CD14-positive monocyte (primary cell): ENCODE results near the gene PSRC1. TPM values are rescaled to one million over a fixed set of nuclear protein-coding genes. Genes with fewer than 3 reads are reported as not detected.

Source experiments
- DNase-seq, 3 donors: peaks; one replicate each; pipeline ENCODE4 v3.0.0-alpha.2; 2011 to 2022
- H2AFZ ChIP-seq: 2 replicates; pipeline ENCODE4 v1.6.0; 2012; ENCODE audit warnings: mild to moderate bottlenecking, low read depth, low read length, inconsistent platforms; ENCODE audit not compliant: insufficient read depth, poor library complexity, severe bottlenecking
- H3K27ac ChIP-seq, 2 donors: 1 replicate in 1 of 2; 2 replicates in 1 of 2; pipeline ENCODE4 v1.5.1; 2012 to 2013; ENCODE audit warnings: low read length in 2 of 2, control low read depth in 1 of 2, inconsistent platforms in 1 of 2, low read depth in 1 of 2, mild to moderate bottlenecking in 1 of 2
- H3K27me3 ChIP-seq, 2 donors: one replicate each; pipeline versions ENCODE4 v1.6.0 to v1.6.1; 2011 to 2013; ENCODE audit warnings: low read length in 2 of 2; ENCODE audit not compliant: control insufficient read depth in 2 of 2, insufficient read depth in 2 of 2
- H3K36me3 ChIP-seq, 2 donors: replicated peaks in 1 of 2; 1 replicate in 1 of 2; 2 replicates in 1 of 2; pipeline versions ENCODE4 v1.5.1 to v1.6.1; 2012 to 2013; ENCODE audit warnings: low read length in 2 of 2, control low read depth in 1 of 2, inconsistent platforms in 1 of 2, mild to moderate bottlenecking in 1 of 2; ENCODE audit not compliant: insufficient read depth in 2 of 2, control insufficient read depth in 1 of 2
- H3K4me1 ChIP-seq, 2 donors: 1 replicate in 1 of 2; 2 replicates in 1 of 2; pipeline versions ENCODE4 v1.5.1 to v1.6.1; 2012 to 2013; ENCODE audit warnings: low read length in 2 of 2, control low read depth in 1 of 2, inconsistent platforms in 1 of 2, mild to moderate bottlenecking in 1 of 2, moderate library complexity in 1 of 2; ENCODE audit not compliant: insufficient read depth in 2 of 2, control insufficient read depth in 1 of 2
- H3K4me2 ChIP-seq: replicated peaks from 2 replicates; pipeline ENCODE3; 2012; ENCODE audit warnings: low read length, moderate library complexity, mild to moderate bottlenecking; ENCODE audit not compliant: poor library complexity, severe bottlenecking; ENCODE audit errors: extremely low read depth
- H3K4me3 ChIP-seq, 3 experiments: fragments of 200-600 bp in 1 of 3; sonication (generic) in 1 of 3; replicated peaks in 1 of 3; 1 replicate in 2 of 3; 2 replicates in 1 of 3; pipeline ENCODE4 v1.5.1; 2011 to 2013; ENCODE audit warnings: low read length in 3 of 3, mild to moderate bottlenecking in 3 of 3, control low read depth in 2 of 3, low read depth in 2 of 3, inconsistent platforms in 1 of 3, moderate library complexity in 1 of 3
- H3K79me2 ChIP-seq: 2 replicates; pipeline ENCODE4 v1.6.0; 2012; ENCODE audit warnings: mild to moderate bottlenecking, control low read depth, inconsistent platforms, low read length, moderate library complexity; ENCODE audit not compliant: insufficient read depth
- H3K9ac ChIP-seq: 2 replicates; pipeline ENCODE4 v1.6.0; 2017; ENCODE audit warnings: low read length, mild to moderate bottlenecking; ENCODE audit not compliant: insufficient read depth, poor library complexity, severe bottlenecking
- H3K9me3 ChIP-seq, 2 donors: replicated peaks in 1 of 2; 1 replicate in 1 of 2; 2 replicates in 1 of 2; pipeline versions ENCODE4 v1.5.1 to v1.6.1; 2012 to 2013; ENCODE audit warnings: low read length in 2 of 2, control low read depth in 1 of 2; ENCODE audit not compliant: control insufficient read depth in 1 of 2, insufficient read depth in 1 of 2
- H4K20me1 ChIP-seq: 2 replicates; pipeline ENCODE4 v1.6.0; 2012; ENCODE audit warnings: mild to moderate bottlenecking, low read length, control low read depth, moderate library complexity; ENCODE audit not compliant: insufficient read depth
- H3K27ac Mint-ChIP-seq, 7 donors: one replicate each; pipeline ENCODE4 v1.8.0; 2020; ENCODE audit warnings: mild to moderate bottlenecking in 7 of 7, mixed read lengths in 7 of 7, moderate library complexity in 6 of 7, inconsistent platforms in 2 of 7
- H3K27me3 Mint-ChIP-seq, 3 donors: one replicate each; pipeline ENCODE4 v1.8.0; 2021 to 2022; ENCODE audit warnings: low read depth in 3 of 3, mild to moderate bottlenecking in 3 of 3, mixed read lengths in 3 of 3, moderate library complexity in 3 of 3, inconsistent platforms in 1 of 3
- H3K36me3 Mint-ChIP-seq, 2 donors: one replicate each; pipeline ENCODE4 v1.8.0; 2020; ENCODE audit warnings: mixed read lengths in 2 of 2, inconsistent platforms in 1 of 2, mild to moderate bottlenecking in 1 of 2
- H3K4me1 Mint-ChIP-seq: one replicate; pipeline ENCODE4 v1.8.0; 2020; ENCODE audit warnings: mild to moderate bottlenecking, mixed read lengths
- H3K4me3 Mint-ChIP-seq, 2 donors: one replicate each; pipeline ENCODE4 v1.8.0; 2020; ENCODE audit warnings: mild to moderate bottlenecking in 2 of 2, mixed read lengths in 2 of 2, moderate library complexity in 1 of 2
- H3K9me3 Mint-ChIP-seq, 7 donors: one replicate each; pipeline ENCODE4 v1.8.0; 2020 to 2022; ENCODE audit warnings: mixed read lengths in 7 of 7, mild to moderate bottlenecking in 6 of 7, moderate library complexity in 6 of 7, inconsistent platforms in 2 of 7
- CTCF ChIP-seq: fragments of 200-600 bp; IDR thresholded peaks from one replicate; pipeline ENCODE4 v1.8.0; 2022; ENCODE audit warnings: antibody characterized with exemption, mild to moderate bottlenecking
- WGBS: methylation state at CpG from one replicate; pipeline ENCODE4 v1.1.5; 2013; ENCODE audit warnings: missing lambda C conversion rate; ENCODE audit not compliant: insufficient coverage; 5-methylcytosine and 5-hydroxymethylcytosine counted together
- intact Hi-C, 2 donors: fragments of 100-400 bp; cut with micrococcal nuclease; formaldehyde crosslinking; loops; one replicate each; pipeline versions ENCODE4 v1.15.0 to v1.15.1; 2023
- polyA minus RNA-seq: library from RNA; depleted of rRNA, polyadenylated mRNA; stranded (reverse); fragments of >200 nt; gene quantifications from 2 replicates; pipeline ENCODE4 v1.2.3, GENCODE V29; 2012
- polyA plus RNA-seq, 3 donors: library from polyadenylated mRNA; depleted of rRNA in 1 of 3; unstranded in 2 of 3; stranded (reverse) in 1 of 3; fragments of 300-500 nt in 2 of 3; fragments of >200 nt in 1 of 3; fragmentation: Illumina TruSeq in 2 of 3; gene quantifications; 1 replicate in 2 of 3; 2 replicates in 1 of 3; pipeline ENCODE4 v1.2.3, GENCODE V29; 2012 to 2021
- total RNA-seq, 12 experiments: library from RNA in 1 of 12; stranded (reverse) in 1 of 12; fragments of 120-200 nt in 1 of 12; gene quantifications; one replicate each; pipeline ENCODE4 v1.2.4 and lab custom pipeline; 2013 to 2026; ENCODE audit warnings: mixed read lengths in 6 of 12, inconsistent platforms in 1 of 12

Gene PSRC1
- 17.2 TPM for total RNA-seq (2013)
- polyA plus RNA-seq: 10 to 100 TPM in 1 of 3 donors, 1 to 10 TPM in 2; 5.8 to 25.5 (median 7.1) TPM
- polyA minus RNA-seq: 6.0 and 13.5 TPM in 2 replicates
- 1.1 to 6.2 (median 4.0) reads per million in 11 experiments for total RNA-seq (lab: John Stamatoyannopoulos, UW)

GRCh38 chr1:109282952-109283747 lies at the start of gene PSRC1:
Gene PSRC1 (minus strand): TSS chr1:109283145.
- Histone ChIP-seq H3K27ac (peak within 1 kb of the TSS; percentile 82 to 85), H3K9ac (peak within 1 kb of the TSS; percentile 59), H3K9me3 (no peaks in the 10 kb centered on the region), H3K4me3 (peak within 1 kb of the TSS; percentile 61 to 87 (median 77)), H3K79me2 (peaks cover 31% of the 10 kb centered on the region), H2AFZ (peak within 1 kb of the TSS; percentile 94), H3K27me3 (no peaks in the 10 kb centered on the region), H3K4me1 (peaks cover 39 to 42% of the 10 kb centered on the region in 2 donors), H3K4me2 (peak within 1 kb of the TSS; percentile 81), H3K36me3 (peaks cover 7 to 22% of the 10 kb centered on the region in 2 donors), H4K20me1 (no peaks in the 10 kb centered on the region)
- under 1% methylated on average over 48 of the region's 56 CpGs for WGBS
- Mint-ChIP-seq H3K36me3 (peaks cover 14 to 17% of the 10 kb centered on the region in 2 donors), H3K9me3 (peaks cover 0 to 2% (median 0%) of the 10 kb centered on the region in 7 donors), H3K27me3 (no peaks in the 10 kb centered on the region), H3K4me3 (peak within 1 kb of the TSS; percentile 97 to 100), H3K4me1 (peaks cover 42% of the 10 kb centered on the region), H3K27ac (peak within 1 kb of the TSS; percentile 87 to 97 (median 95))
- peak; percentile 71 for TF ChIP-seq CTCF
- DNase-seq: peak; percentile 79 to 86 (median 81)
- intact Hi-C loops: loop anchor here in 1 of 2 donors (2.0 kb wide), 1 partner anchor 114 kb away; the partner anchor contains the start of gene SORT1

- Histone ChIP-seq H4K20me1 (no peaks in the 10 kb centered on the region), H3K4me3 (no peak overlapping the region), H3K4me1 (no peaks in the 10 kb centered on the region), H3K36me3 (peaks cover 89 to 97% of the 10 kb centered on the region in 2 donors), H3K27ac (no peak overlapping the region), H3K4me2 (no peak overlapping the region), H2AFZ (no peak overlapping the region), H3K9me3 (peaks cover 10 to 30% of the 10 kb centered on the region in 2 donors), H3K27me3 (no peaks in the 10 kb centered on the region), H3K79me2 (no peaks in the 10 kb centered on the region), H3K9ac (no peak overlapping the region)
- H3K27me3 Mint-ChIP-seq: peaks cover 0 to 4% (median 0%) of the 10 kb centered on the region in 3 donors
- TF ChIP-seq CTCF: no peak
- H3K27ac Mint-ChIP-seq: no peak overlapping the region
- H3K4me3 Mint-ChIP-seq: no peak overlapping the region
- no peak for DNase-seq
- peaks cover 85 to 94% of the 10 kb centered on the region in 2 donors for H3K36me3 Mint-ChIP-seq
- intact Hi-C loops: no loop called here
- H3K4me1 Mint-ChIP-seq: no peaks in the 10 kb centered on the region
- H3K9me3 Mint-ChIP-seq: peaks cover 20 to 33% (median 30%) of the 10 kb centered on the region in 7 donors
These were observed 48.2 kb upstream of the PSRC1 start for GRCh38 chr1:109331113-109331512.
